ENCODE data around the gene CNTRL.

CNTRL gene

GRCh38 chr9:121219530-121219929 lies 144.8 kb downstream of the CNTRL start:
- no peaks in the 10 kb centered on the region for H3K4me1 ChIP-seq (ENCODE audit: insufficient read depth, low read length, severe bottlenecking)
- H3K27me3 ChIP-seq (ENCODE audit: insufficient read depth, low read length): no peaks in the 10 kb centered on the region
- H3K36me3 ChIP-seq (ENCODE audit: insufficient read depth, low read length): no peaks in the 10 kb centered on the region
- H4K20me1 ChIP-seq (ENCODE audit: insufficient read depth, low read length): no peaks in the 10 kb centered on the region
- H3K9me3 ChIP-seq (ENCODE audit: low read length): no peaks in the 10 kb centered on the region
- no peaks in the 10 kb centered on the region for H3F3A ChIP-seq (ENCODE audit: insufficient read depth, low read length)
- H3K4me2 ChIP-seq (ENCODE audit: low read length): no peak overlapping the region
- TF ChIP-seq CTCF (IDR thresholded peaks at IDR 0.05; ENCODE audit: low read length): no peak
- no peak for TF ChIP-seq EZH2 (IDR thresholded peaks at IDR 0.05; ENCODE audit: borderline replicate concordance, low read length)
- no peaks in the 10 kb centered on the region for H3K79me2 ChIP-seq (ENCODE audit: insufficient read depth, low read length)
- no peaks in the 10 kb centered on the region for H3K9me2 ChIP-seq (ENCODE audit: low read depth, low read length)
- no peak overlapping the region for H3K27ac ChIP-seq (ENCODE audit: low read depth, low read length, poor library complexity, severe bottlenecking)
- H2AFZ ChIP-seq (ENCODE audit: low read length): no peak overlapping the region
- H3K4me3 ChIP-seq (ENCODE audit: low read depth, low read length, poor library complexity, severe bottlenecking): no peak overlapping the region
- no peak overlapping the region for H3K9ac ChIP-seq (ENCODE audit: low read length)

GRCh38 chr9:121220996-121221663 lies 146.4 kb downstream of the CNTRL start:
- Histone ChIP-seq H3K79me2 (ENCODE audit: insufficient read depth, low read length) (no peaks in the 10 kb centered on the region), H3K9ac (ENCODE audit: low read length) (no peak overlapping the region), H3K4me1 (ENCODE audit: insufficient read depth, low read length, severe bottlenecking) (no peaks in the 10 kb centered on the region), H3K9me2 (ENCODE audit: low read depth, low read length) (no peaks in the 10 kb centered on the region), H3K4me2 (ENCODE audit: low read length) (no peak overlapping the region), H3K27me3 (ENCODE audit: insufficient read depth, low read length) (no peaks in the 10 kb centered on the region), H3K27ac (ENCODE audit: low read depth, low read length, poor library complexity, severe bottlenecking) (no peak overlapping the region), H3K36me3 (ENCODE audit: insufficient read depth, low read length) (no peaks in the 10 kb centered on the region), H3K4me3 (ENCODE audit: low read depth, low read length, poor library complexity, severe bottlenecking) (no peak overlapping the region), H3F3A (ENCODE audit: insufficient read depth, low read length) (no peaks in the 10 kb centered on the region), H2AFZ (ENCODE audit: low read length) (no peak overlapping the region), H4K20me1 (ENCODE audit: insufficient read depth, low read length) (no peaks in the 10 kb centered on the region), H3K9me3 (ENCODE audit: low read length) (no peaks in the 10 kb centered on the region)
- TF ChIP-seq EZH2 (IDR thresholded peaks at IDR 0.05; ENCODE audit: borderline replicate concordance, low read length) (no peak), CTCF (IDR thresholded peaks at IDR 0.05; ENCODE audit: low read length) (no peak)

GRCh38 chr9:121221664-121222055 lies 146.9 kb downstream of the CNTRL start:
- Histone ChIP-seq H3K9me2 (ENCODE audit: low read depth, low read length) (no peaks in the 10 kb centered on the region), H3K27ac (ENCODE audit: low read depth, low read length, poor library complexity, severe bottlenecking) (no peak overlapping the region), H3K4me2 (ENCODE audit: low read length) (no peak overlapping the region), H3K9me3 (ENCODE audit: low read length) (no peaks in the 10 kb centered on the region), H3K79me2 (ENCODE audit: insufficient read depth, low read length) (no peaks in the 10 kb centered on the region), H3K4me3 (ENCODE audit: low read depth, low read length, poor library complexity, severe bottlenecking) (no peak overlapping the region), H3K9ac (ENCODE audit: low read length) (no peak overlapping the region), H3K36me3 (ENCODE audit: insufficient read depth, low read length) (no peaks in the 10 kb centered on the region), H3K4me1 (ENCODE audit: insufficient read depth, low read length, severe bottlenecking) (no peaks in the 10 kb centered on the region), H3K27me3 (ENCODE audit: insufficient read depth, low read length) (no peaks in the 10 kb centered on the region), H3F3A (ENCODE audit: insufficient read depth, low read length) (no peaks in the 10 kb centered on the region), H4K20me1 (ENCODE audit: insufficient read depth, low read length) (no peaks in the 10 kb centered on the region), H2AFZ (ENCODE audit: low read length) (no peak overlapping the region)
- TF ChIP-seq CTCF (IDR thresholded peaks at IDR 0.05; ENCODE audit: low read length): no peak
- no peak for TF ChIP-seq EZH2 (IDR thresholded peaks at IDR 0.05; ENCODE audit: borderline replicate concordance, low read length)

Measured in OCI-LY1 (cell line).